ENCODE results near the gene CAND2.
"Not testable (repeated sequence)": the region's sequence is repeated elsewhere in the genome, so short reads cannot be mapped to it uniquely, and the experiment has no call there.

The CAND2 gene

GRCh38 chr3:12772462-12772861, 24.0 kb upstream of the CAND2 start:
- no peak for DNase-seq

- no peak for DNase-seq
These were observed 23.3 kb upstream of the CAND2 start for GRCh38 chr3:12773030-12773709.

GRCh38 chr3:12773710-12774086, 22.8 kb upstream of the CAND2 start:
- no peak for DNase-seq

DNA sequence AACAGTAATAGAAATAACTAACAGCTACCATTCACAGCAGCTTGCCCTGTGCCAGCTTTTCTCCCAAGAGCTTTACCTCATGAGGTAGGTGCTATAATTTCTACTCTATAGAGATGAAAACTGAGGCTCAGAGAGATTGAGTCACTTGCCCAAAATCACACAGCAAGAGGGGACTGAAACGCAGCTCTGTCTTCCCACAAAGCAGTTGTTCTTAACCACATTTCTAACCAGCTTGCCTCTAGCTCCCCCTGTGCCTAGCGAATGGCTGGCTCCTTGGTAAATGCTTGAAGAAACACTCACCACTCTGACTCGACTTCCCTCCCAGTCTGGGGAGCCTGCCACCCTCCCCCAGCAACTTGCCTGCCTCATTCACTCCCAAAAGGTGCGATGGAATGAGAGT, 21.9 kb upstream of the CAND2 start:
- no peak for DNase-seq

- DNase-seq, result no peak
These were observed 21.3 kb upstream of the CAND2 start for GRCh38 chr3:12775226-12775625.

DNA sequence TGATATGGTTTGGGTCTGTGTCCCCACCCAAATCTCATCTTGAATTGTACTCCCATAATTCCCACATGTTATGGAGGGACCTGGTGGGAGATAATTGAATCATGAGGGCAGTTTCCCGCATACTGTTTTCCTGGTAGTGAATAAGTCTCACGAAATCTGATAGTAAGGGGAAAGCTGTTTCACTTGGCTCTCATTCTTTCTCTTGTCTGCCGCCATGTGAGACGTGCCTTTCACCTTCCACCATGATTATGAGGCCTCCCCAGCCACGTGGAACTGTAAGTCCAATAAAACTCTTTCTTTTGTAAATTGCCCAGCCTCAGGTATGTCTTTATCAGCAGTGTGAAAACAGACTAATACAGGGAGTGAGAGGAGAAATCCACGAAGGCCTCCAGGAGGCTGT, 20.5 kb upstream of the CAND2 start:
- not testable (repeated sequence) for DNase-seq

- no peak for DNase-seq
These were observed 19.3 kb upstream of the CAND2 start for GRCh38 chr3:12777171-12777570.

- no peak for DNase-seq
These were observed 15.7 kb upstream of the CAND2 start for GRCh38 chr3:12780751-12781150.

DNA sequence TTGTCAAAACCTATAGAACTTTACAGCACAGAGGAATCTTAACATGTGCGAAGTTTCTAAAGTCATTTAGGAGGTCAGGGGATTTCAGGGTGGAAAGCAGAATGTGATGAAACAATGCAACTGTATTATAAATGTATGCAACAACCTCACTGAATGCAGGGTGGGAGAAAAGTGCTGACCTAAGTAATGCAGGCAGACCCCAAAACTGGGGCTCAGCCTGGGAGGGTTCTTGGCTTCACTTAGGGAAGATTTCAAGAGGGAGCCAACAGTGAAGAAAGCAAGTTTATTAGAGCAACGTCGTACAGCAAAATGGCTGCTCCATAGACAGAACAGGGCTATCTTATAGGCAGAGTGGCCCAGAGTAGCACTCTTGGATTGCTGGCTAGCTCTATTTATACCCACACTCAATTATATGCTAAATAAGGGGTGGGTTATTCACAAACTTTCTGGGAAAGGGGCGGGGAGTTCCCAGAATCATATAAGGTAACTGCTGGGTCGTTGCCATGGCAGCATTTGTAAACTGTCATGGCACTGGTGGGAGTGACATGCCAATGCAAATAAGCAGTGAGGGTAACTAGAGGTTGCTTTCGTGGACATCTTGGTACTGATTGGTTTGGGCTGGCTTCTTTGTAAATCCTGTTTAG, 14.2 kb upstream of the CAND2 start:
- no peak for DNase-seq

DNA sequence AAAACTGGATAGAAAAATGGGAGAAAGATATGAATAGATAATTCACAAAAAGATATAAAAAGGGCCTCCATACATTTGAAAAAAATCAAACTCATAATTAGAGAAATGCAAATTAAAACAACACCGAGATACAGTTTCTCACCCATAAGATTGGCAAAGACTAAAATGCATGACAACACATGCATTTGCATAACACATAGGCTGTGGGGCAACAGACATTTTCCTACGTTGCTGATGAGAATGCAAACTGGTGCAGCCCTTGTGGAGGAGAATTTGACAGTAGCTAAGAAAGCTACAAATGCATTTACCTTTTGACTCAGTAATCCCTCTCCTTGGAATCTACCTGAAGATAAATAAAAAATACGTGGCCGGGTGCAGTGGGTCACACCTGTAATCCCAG, 11.4 kb upstream of the CAND2 start:
- DNase-seq, result no peak

GRCh38 chr3:12787346-12787745, 9.1 kb upstream of the CAND2 start:
- DNase-seq, result not testable (repeated sequence)

DNA sequence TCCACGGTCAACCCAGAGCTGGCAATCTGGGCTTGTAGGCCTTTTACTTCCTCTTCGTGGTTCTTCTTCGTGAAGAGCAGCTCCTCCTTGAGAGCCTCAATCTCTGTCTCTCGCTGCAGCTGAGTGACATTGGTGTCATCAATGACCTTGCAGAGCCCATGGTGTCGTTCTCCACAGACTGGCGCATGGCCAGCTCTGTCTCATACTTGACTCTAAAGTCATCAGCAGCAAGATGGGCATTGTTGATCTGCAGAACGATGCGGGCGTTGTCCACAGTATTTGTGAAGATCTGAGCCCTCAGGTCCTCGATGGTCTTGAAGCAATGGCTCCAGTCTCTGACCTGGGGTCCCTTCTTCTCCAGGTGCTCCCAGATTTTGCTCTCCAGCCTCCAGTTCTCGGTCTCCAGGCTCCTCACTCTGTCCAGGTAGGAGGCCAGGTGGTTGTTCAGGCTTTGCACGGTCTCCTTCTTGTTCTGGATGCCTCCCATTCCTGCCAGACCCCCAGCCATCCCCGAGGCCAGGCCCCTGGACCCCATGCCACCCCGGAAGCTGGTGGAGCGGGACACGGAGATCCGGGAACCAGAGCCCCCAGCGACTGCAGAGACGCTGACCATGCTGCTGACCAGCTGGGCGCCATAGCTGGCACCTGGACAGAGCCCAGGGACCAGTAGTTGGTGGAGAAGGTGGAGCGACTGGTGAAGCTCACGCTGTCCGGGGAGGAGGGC, 8.4 kb upstream of the CAND2 start:
- not testable (repeated sequence) for DNase-seq

DNA sequence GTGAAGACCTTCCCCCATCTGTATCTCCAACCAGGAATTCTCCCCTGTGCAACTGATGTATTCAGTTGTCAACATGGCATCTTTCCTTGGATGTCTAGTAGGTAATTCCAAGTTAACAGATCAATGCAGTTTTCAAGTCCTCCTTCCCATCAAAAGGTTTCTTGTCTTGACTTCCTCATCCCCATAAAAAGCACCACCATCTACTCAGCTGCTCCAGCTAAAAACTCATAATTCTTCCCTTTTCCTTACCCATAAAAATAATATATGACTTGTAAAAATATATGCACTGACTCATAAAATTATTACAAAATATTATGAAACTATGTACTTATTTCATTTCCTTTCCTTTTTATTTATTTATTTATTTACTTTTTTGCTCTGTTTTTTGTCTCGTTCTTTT, 5.0 kb upstream of the CAND2 start:
- no peak for DNase-seq

DNA sequence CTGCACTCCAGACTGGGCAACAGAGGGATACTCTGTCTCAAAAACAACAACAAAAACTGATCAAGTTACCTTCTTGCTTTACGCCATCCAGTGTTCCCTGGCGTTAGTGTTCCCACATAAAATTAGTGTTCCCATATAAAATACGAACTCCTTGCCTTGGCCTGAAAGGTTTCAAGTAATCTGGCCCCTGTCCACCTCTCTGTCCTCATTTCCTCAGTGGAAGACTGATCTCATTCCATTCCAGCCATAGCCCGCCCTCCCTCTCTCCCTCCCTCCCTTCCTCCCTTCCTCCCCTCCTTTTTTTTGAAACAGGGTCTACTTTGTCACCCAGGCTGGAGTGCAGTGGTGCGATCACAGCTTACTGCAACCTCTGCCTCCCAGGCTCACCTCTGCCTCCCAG, 2.8 kb upstream of the CAND2 start:
- DNase-seq, result no peak

GRCh38 chr3:12797124-12797891, 828 bp downstream of the CAND2 start:
- no peak for DNase-seq

- no peak for DNase-seq
These were observed 1.5 kb downstream of the CAND2 start for GRCh38 chr3:12797892-12798558.

- no peak for DNase-seq
These were observed 2.2 kb downstream of the CAND2 start for GRCh38 chr3:12798559-12799179.

GRCh38 chr3:12799525-12800440, 3.3 kb downstream of the CAND2 start:
- DNase-seq, result no peak

GRCh38 chr3:12803371-12803770, 6.9 kb downstream of the CAND2 start:
- DNase-seq, result no peak

GRCh38 chr3:12807066-12807465, 10.6 kb downstream of the CAND2 start:
- DNase-seq, result no peak

Data from NCI-H2081 (cell line).